HS-5 (cell line): ENCODE results near the gene LYSMD1.

Experiments
- DNase-seq: peaks from one replicate; pipeline ENCODE4 v3.0.0-alpha.2; 2012; ENCODE audit warnings: low read depth

Gene LYSMD1

DNA sequence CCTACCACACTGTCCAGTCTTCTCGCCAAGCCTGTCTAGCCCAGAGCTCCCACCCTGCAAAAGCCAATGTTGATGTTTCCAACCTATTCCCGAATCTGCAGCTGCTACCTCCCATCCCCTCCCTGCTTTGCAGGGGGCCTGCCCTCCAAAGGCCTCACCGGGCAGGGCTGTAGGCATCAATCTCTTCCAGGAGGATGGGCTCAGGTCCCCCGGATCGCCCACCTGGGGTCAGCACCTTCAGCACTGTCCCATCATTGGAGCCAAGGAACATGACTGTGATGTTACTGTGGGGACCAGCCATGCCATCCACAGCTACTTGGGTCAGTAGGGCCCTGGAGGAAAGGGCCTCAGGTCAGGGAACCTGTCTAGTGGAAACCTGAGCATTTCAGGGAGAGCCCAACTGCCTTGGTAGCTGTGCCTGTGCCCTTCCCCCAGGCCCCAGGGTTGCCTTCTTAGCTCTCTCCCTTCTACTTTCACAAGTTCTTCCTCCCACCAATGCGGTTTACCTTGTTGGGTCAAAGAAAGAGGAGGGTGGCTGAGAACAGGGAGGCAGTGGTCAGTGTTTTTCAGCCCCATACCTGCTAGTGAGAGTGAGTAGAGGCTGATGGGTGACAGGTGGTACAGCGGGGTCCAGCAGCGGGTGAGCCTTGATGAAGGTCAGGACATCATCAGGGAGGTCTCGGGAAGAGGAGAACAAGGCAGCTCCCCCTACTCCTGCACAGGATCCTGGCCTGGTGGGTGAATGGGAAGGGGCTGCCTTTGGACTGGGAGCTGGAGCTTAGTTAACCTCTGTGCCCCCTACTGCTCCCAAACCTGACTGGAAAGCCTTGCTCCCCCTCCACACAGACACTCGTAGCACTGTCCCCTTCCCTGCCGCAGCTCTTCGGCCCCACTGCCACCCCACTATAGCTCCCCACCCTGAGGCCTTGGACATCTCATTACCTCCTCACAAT lies 30.0 kb downstream of the LYSMD1 start:
- DNase-seq: no peak

DNA sequence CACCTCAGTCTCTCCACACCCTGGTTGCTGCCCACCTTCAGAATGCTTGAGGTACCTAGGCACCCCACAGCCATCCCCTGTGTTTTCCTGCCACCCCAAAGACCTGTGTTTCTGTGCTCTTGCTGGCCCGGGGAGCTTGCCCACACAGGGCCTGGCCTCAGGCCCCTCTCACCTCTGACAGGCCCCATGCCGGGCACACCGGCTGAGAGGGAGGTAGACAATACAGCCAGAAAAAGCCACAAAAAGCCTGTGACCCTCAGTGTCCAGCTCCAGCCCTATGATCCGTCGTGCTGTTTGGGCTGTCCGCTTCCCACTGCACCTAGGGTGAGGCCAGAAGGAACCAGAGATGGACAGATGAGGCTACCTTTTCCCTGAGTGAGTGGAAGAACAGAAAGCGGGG lies 30.7 kb downstream of the LYSMD1 start:
- DNase-seq: no peak

GRCh38 chr1:151134396-151134795 lies 31.3 kb downstream of the LYSMD1 start:
- DNase-seq: no peak

- DNase-seq: no peak
Measured at GRCh38 chr1:151133018-151133806, 32.5 kb downstream of the LYSMD1 start.

GRCh38 chr1:151132335-151133017 lies 33.2 kb downstream of the LYSMD1 start:
- no peak for DNase-seq

DNA sequence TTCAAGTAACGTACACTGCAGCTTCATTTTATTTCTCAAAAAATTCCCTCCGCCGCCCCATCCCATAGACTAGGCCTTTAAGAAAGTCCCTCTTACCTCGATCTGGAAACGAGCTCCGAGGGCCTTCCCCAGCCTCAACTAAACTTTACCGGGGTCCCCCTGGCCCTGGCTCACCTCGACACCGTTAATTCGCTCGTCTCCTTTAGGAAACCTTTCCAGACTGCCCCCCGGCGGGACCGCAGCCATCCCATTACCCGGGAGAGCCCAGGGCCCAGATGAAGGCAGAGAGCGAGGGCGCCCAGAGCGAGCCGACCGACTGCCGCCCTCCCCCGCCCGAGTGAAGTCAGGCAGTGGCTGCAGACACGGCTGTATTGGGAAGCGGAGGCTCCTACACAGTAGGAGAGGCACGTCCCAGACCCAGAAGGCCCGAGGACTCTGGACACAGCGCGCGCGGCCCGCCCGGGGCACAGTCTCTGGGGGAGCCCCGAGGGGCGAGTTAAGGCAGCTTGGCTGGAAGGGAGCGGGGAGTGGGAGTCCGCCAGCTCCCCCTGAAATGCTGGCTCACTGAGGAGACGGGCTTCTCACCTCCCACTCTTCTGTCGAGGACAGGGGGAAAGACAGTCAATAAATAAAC lies 33.9 kb downstream of the LYSMD1 start:
- no peak for DNase-seq

DNA sequence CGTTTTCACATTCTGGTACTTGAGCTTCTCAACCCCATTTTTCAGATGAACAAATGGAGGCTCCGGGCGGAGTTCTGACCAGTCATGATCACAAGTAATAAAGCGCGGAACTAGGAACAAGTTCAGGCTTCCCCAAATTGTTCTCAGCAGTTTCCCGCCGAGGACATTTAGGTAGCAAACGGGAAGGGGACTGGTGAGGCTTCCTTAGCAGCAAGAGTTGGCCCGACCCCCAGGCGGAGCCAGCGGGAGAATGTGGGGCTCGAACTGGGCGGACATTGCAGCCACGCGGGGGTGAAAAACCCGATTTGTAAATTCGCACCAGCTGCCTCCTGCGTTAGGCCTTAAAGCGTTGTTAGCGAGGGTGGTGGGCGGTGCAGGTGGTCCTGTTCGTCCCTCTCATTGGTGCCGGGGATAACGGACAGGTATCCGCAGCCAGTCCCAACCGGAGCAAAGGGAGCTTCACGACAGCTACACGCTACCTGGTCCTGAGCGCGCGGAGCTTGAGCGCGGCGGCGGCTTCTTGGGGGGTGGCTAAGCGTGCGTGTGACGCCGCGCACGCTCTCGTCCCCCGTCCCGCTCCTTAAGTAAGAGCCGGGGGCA lies 34.6 kb downstream of the LYSMD1 start:
- no peak for DNase-seq

- DNase-seq: no peak
Measured at GRCh38 chr1:151128800-151129199, 36.9 kb downstream of the LYSMD1 start.

GRCh38 chr1:151124763-151125403 lies 40.8 kb downstream of the LYSMD1 start:
- no peak for DNase-seq

GRCh38 chr1:151113877-151114276 lies 51.8 kb downstream of the LYSMD1 start:
- no peak for DNase-seq
